Thymus (tissue), 11 donors: Measurements from ENCODE around the gene COPZ1. TPM values are rescaled to one million over a fixed set of nuclear protein-coding genes. Genes with fewer than 3 reads are reported as not detected.

Source experiments
- DNase-seq, 9 donors: peaks; one replicate each; pipeline ENCODE4 v3.0.0-alpha.2; 2013; ENCODE audit warnings: low spot score in 9 of 9, low read depth in 6 of 9, missing footprints in 1 of 9
- H3K27ac ChIP-seq, 2 donors: one replicate each; pipeline ENCODE4 v1.5.1; 2013; ENCODE audit warnings: control low read depth in 1 of 2, low read depth in 1 of 2, low read length in 1 of 2, mild to moderate bottlenecking in 1 of 2, moderate library complexity in 1 of 2
- H3K27me3 ChIP-seq, 2 donors: one replicate each; pipeline ENCODE4 v1.5.1; 2013; ENCODE audit warnings: low read length in 1 of 2; ENCODE audit not compliant: control insufficient read depth in 2 of 2, insufficient read depth in 1 of 2
- H3K36me3 ChIP-seq, 2 donors: one replicate each; pipeline ENCODE4 v1.5.1; 2013; ENCODE audit warnings: low read length in 1 of 2, mild to moderate bottlenecking in 1 of 2, moderate library complexity in 1 of 2; ENCODE audit not compliant: control insufficient read depth in 2 of 2, insufficient read depth in 2 of 2
- H3K4me1 ChIP-seq, 2 donors: one replicate each; pipeline ENCODE4 v1.5.1; 2013; ENCODE audit warnings: low read length in 2 of 2; ENCODE audit not compliant: control insufficient read depth in 2 of 2, insufficient read depth in 2 of 2
- H3K4me3 ChIP-seq, 2 donors: one replicate each; pipeline ENCODE4 v1.5.1; 2013; ENCODE audit warnings: low read length in 2 of 2, control low read depth in 1 of 2, mild to moderate bottlenecking in 1 of 2
- H3K9me3 ChIP-seq, 2 donors: one replicate each; pipeline ENCODE4 v1.5.1; 2013; ENCODE audit warnings: low read length in 1 of 2, mild to moderate bottlenecking in 1 of 2; ENCODE audit not compliant: control insufficient read depth in 2 of 2, insufficient read depth in 1 of 2
- WGBS: extraction: QIAGEN DNeasy Blood & Tissue Kit; methylation state at CpG from one replicate; pipeline ENCODE4 v1.1.7; 2013; 5-methylcytosine and 5-hydroxymethylcytosine counted together
- polyA plus RNA-seq: library from polyadenylated mRNA; stranded (reverse); fragments of 200-250 nt; gene quantifications from one replicate; pipeline ENCODE4 v1.2.3, GENCODE V29; 2013
- total RNA-seq: library from RNA; stranded (reverse); fragments of 120-200 nt; gene quantifications from one replicate; pipeline ENCODE4 v1.2.4, GENCODE V29; 2013
- donor health status: healthy.

Gene COPZ1
- total and polyA plus RNA-seq, 2 donors: 94.9 to 117 TPM

DNA sequence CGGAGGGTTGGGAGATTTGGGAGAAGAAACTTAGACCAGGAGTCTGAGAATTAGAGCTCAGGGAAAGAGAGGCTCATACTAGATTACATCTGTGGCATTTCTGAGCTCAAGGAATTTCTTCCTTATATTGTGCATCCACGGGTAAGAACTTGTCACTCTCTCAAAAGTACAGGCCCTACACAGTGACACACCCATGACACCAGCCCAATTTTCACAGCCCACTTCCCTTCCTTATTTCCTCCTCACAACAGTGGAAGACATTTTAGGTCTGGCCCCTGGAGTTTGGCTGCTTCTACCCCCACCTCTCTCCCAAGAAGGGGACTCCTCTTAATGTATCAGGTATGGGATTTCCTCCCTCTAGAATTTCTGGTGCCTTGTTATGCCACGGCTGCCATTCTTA, 68.8 kb downstream of the COPZ1 start:
- Histone ChIP-seq H3K27ac (no peak overlapping the region), H3K27me3 (no peaks in the 10 kb centered on the region), H3K36me3 (peaks cover 27 to 38% of the 10 kb centered on the region in 2 donors), H3K4me3 (no peak overlapping the region), H3K9me3 (no peaks in the 10 kb centered on the region), H3K4me1 (peaks cover 10 to 49% of the 10 kb centered on the region in 2 donors)
- no peak for DNase-seq
- 72% methylated on average over 3 of the region's 3 CpGs for WGBS

- WGBS: 77% methylated on average over 4 of the region's 4 CpGs
- Histone ChIP-seq H3K4me1 (peaks cover 10 to 44% of the 10 kb centered on the region in 2 donors), H3K27ac (no peak overlapping the region)
Observed at GRCh38 chr12:54394281-54394719, 69.4 kb downstream of the COPZ1 start.

DNA sequence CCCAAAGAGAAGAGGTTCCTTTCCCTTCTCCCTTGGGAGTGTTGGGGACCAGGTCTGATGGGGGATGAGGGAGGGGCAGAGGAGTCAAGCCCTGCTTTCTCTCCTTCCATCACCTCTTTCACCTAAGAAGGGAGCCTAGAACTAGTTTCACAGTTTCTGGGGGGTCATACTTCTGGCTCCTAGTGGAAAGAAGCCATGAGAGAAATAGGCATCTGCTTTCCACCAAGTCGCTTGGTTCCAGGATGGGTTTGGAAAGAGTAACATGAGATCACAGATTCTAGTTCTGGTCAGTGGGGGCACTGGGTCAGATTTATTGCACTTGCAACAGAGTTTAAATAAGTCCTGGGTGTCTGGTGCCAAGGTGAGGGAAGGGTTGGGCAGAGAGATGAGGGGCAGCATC, 70.1 kb downstream of the COPZ1 start:
- Histone ChIP-seq H3K27ac (no peak overlapping the region), H3K36me3 (peaks cover 32 to 48% of the 10 kb centered on the region in 2 donors), H3K4me1 (peaks cover 10 to 37% of the 10 kb centered on the region in 2 donors), H3K9me3 (no peaks in the 10 kb centered on the region), H3K27me3 (no peaks in the 10 kb centered on the region), H3K4me3 (no peak overlapping the region)
- no peak for DNase-seq
- 98% methylated on average over 1 of the region's 1 CpG for WGBS

More at GRCh38 chr12:54394281-54394719, 69.4 kb downstream of the COPZ1 start:
- Histone ChIP-seq H3K36me3 (peaks cover 27 to 42% of the 10 kb centered on the region in 2 donors), H3K9me3 (no peaks in the 10 kb centered on the region), H3K27me3 (no peaks in the 10 kb centered on the region), H3K4me3 (no peak overlapping the region)
- DNase-seq: peak in 1 of 9 donors; percentile 66

DNA sequence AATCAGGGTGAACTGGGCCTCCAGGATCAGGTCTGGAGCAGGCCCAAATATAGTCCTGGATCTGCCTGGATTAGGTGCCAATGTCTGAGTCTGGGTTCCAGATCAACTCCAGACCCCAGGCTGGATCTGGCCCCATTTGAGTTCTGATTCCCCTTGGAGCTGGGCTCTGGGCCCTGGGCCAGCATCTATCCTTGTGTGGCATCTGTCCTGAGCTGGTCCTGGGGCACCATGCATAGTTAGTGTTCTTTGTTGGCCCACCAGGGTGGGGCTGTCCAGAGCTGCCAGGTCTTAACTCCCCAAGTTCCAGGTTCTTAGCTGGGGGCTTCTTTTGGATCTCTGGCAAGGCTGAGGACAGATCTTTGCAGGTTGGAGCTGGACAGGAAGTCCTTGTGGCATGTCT, 70.6 kb downstream of the COPZ1 start:
- Histone ChIP-seq H3K27me3 (no peaks in the 10 kb centered on the region), H3K4me1 (peaks cover 5 to 31% of the 10 kb centered on the region in 2 donors), H3K36me3 (peaks cover 34 to 54% of the 10 kb centered on the region in 2 donors), H3K27ac (no peak overlapping the region), H3K4me3 (no peak overlapping the region), H3K9me3 (no peaks in the 10 kb centered on the region)
- no peak for DNase-seq

- H3K36me3 ChIP-seq: peaks cover 50 to 69% of the 10 kb centered on the region in 2 donors
- WGBS: 97% methylated on average over 1 of the region's 1 CpG
- H3K9me3 ChIP-seq: no peaks in the 10 kb centered on the region
- no peak overlapping the region for H3K4me3 ChIP-seq
- no peak for DNase-seq
- H3K27me3 ChIP-seq: no peaks in the 10 kb centered on the region
- no peak overlapping the region for H3K27ac ChIP-seq
- peaks cover 0 to 20% of the 10 kb centered on the region in 2 donors for H3K4me1 ChIP-seq
Observed at GRCh38 chr12:54397157-54397556, 72.2 kb downstream of the COPZ1 start.

GRCh38 chr12:54398218-54398617, 73.3 kb downstream of the COPZ1 start:
- no peaks in the 10 kb centered on the region for H3K9me3 ChIP-seq
- no peaks in the 10 kb centered on the region for H3K27me3 ChIP-seq
- H3K4me1 ChIP-seq: peaks cover 0 to 12% of the 10 kb centered on the region in 2 donors
- no peak overlapping the region for H3K4me3 ChIP-seq
- no peak for DNase-seq
- H3K36me3 ChIP-seq: peaks cover 60 to 79% of the 10 kb centered on the region in 2 donors
- no peak overlapping the region for H3K27ac ChIP-seq
- WGBS: 96% methylated on average over 2 of the region's 2 CpGs

DNA sequence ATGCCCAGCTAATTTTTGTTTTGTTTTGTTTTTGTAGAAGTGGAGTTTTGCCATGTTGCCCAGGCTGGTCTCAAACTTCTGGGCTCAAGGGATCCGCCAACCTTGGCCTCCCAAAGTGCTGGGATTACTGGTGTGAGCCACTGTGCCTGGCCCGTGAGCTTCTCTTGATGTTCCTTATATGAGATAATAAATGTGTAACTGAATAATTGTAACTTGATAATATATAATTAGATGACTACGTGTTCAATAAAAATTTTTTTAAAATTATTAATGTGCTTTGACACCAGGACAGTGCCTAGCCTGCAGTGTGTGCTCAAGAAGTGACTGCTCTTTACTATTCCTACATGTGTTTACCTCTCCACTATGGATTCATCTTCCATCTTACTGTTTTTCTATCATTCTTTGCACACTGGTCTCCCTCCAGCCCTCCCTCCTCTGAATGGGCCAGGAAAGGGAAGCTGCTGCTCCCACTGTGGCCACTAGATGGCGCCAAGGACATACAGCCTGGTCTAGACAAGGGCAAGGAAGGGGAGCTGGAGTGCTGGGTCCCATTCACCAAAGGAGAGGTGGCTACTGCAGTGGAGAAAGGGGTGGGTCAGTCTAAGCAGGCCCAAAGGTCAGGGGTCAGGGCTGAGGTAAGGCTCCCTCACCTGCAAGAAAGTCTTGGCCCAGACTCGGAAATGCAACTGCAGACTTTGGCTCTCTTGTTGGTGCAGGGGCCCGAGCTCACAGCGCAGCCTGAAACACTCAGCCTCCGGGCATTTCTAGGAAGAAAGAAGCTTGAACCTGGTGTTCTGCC, 74.3 kb downstream of the COPZ1 start:
- Histone ChIP-seq H3K36me3 (peaks cover 63 to 87% of the 10 kb centered on the region in 2 donors), H3K27me3 (no peaks in the 10 kb centered on the region), H3K9me3 (no peaks in the 10 kb centered on the region), H3K4me3 (no peak overlapping the region), H3K4me1 (peaks cover 0 to 2% of the 10 kb centered on the region in 2 donors), H3K27ac (no peak overlapping the region)
- DNase-seq: peak; percentile 62 to 90 (median 81)
- WGBS: 85% methylated on average over 8 of the region's 8 CpGs

- no peak for DNase-seq
- peaks cover 0 to 5% of the 10 kb centered on the region in 2 donors for H3K4me1 ChIP-seq
- H3K27ac ChIP-seq: no peak overlapping the region
- H3K36me3 ChIP-seq: peaks cover 59 to 82% of the 10 kb centered on the region in 2 donors
- WGBS: 99% methylated on average over 2 of the region's 2 CpGs
- no peaks in the 10 kb centered on the region for H3K9me3 ChIP-seq
- H3K27me3 ChIP-seq: no peaks in the 10 kb centered on the region
- H3K4me3 ChIP-seq: no peak overlapping the region
Observed at GRCh38 chr12:54401119-54401518, 76.2 kb downstream of the COPZ1 start.
